Activated naive CD8-positive, alpha-beta T cell treated with anti-CD3 and anti-CD28 coated beads, Interleukin-2, amount 50 U/mL, for 24 hours (primary cell): ENCODE data around the gene EXOC4.

ENCODE experiments used
- ATAC-seq: fragments of 150-1000 bp; cut with Tn5 transposase; one replicate; pipeline ENCODE4 v1.10.0; 2021
- DNase-seq: peaks from one replicate; pipeline ENCODE4 v3.0.0; 2021
- H3K27ac Mint-ChIP-seq: one replicate; pipeline ENCODE4 v1.8.0; 2021; ENCODE audit warnings: mild to moderate bottlenecking, mixed read lengths
- H3K27me3 Mint-ChIP-seq: one replicate; pipeline ENCODE4 v1.8.0; 2021; ENCODE audit warnings: mixed read lengths
- H3K36me3 Mint-ChIP-seq: one replicate; pipeline ENCODE4 v1.8.0; 2021; ENCODE audit warnings: low read depth, mixed read lengths
- H3K4me1 Mint-ChIP-seq: one replicate; pipeline ENCODE4 v1.8.0; 2021; ENCODE audit warnings: mixed read lengths
- H3K4me3 Mint-ChIP-seq: one replicate; pipeline ENCODE4 v1.8.0; 2021; ENCODE audit warnings: mild to moderate bottlenecking, moderate library complexity, mixed read lengths
- H3K9me3 Mint-ChIP-seq: one replicate; pipeline ENCODE4 v1.8.0; 2021; ENCODE audit warnings: mixed read lengths

The EXOC4 gene

DNA sequence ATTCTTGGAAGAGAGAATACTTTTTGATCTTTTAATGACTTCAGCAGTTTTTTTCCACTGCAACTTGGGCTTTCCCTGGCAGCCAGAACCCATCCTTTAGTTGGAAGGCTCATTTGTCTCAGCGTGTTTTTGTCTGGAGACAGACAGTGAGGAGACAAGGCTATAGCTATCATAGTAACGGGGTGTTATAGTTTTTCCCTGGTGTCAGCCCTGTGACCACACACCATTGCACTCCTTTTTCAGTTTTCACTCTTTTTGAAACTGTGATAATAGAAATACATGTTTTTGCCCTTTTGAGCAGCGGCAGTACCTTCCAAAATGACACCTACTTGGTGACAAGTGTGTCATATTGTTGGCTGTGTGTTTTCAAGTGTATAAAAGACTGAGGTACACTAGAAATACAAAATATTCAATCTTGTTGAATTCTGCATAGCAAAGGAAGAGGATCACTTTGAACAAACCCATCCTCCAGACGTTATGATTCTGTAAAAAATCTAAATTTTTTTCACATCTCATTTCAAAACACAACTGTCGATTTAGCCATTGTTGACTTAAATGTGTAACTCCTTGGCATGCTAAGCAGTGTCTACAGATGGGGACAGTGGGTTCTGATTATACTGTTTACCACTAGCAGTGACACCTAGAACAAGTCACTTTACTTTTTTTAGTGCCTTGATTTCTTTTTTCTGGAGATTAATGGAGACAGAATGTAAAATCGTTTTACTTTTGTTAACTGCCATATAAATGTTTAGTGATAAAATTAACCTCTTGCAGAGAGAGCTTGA is 130.1 kb downstream of the EXOC4 start:
- Mint-ChIP-seq H3K27me3 (no peaks in the 10 kb centered on the region), H3K27ac (no peak overlapping the region), H3K36me3 (peaks cover 12% of the 10 kb centered on the region), H3K9me3 (peaks cover 5% of the 10 kb centered on the region), H3K4me3 (no peak overlapping the region), H3K4me1 (no peaks in the 10 kb centered on the region)
- no peak for DNase-seq
- no peak for ATAC-seq

- Mint-ChIP-seq H3K27me3 (no peaks in the 10 kb centered on the region), H3K27ac (no peak overlapping the region), H3K4me1 (no peaks in the 10 kb centered on the region), H3K36me3 (peaks cover 9% of the 10 kb centered on the region), H3K9me3 (peaks cover 5% of the 10 kb centered on the region), H3K4me3 (no peak overlapping the region)
- ATAC-seq = no peak
- no peak for DNase-seq
Measured at GRCh38 chr7:133386205-133386604, 133.3 kb downstream of the EXOC4 start.

- DNase-seq (no peak), ATAC-seq (no peak)
- Mint-ChIP-seq H3K27ac (no peak overlapping the region), H3K36me3 (peaks cover 9% of the 10 kb centered on the region), H3K4me1 (peaks cover 9% of the 10 kb centered on the region), H3K9me3 (peaks cover 5% of the 10 kb centered on the region), H3K4me3 (no peak overlapping the region), H3K27me3 (no peaks in the 10 kb centered on the region)
Measured at GRCh38 chr7:133389727-133390126, 136.8 kb downstream of the EXOC4 start.

DNA sequence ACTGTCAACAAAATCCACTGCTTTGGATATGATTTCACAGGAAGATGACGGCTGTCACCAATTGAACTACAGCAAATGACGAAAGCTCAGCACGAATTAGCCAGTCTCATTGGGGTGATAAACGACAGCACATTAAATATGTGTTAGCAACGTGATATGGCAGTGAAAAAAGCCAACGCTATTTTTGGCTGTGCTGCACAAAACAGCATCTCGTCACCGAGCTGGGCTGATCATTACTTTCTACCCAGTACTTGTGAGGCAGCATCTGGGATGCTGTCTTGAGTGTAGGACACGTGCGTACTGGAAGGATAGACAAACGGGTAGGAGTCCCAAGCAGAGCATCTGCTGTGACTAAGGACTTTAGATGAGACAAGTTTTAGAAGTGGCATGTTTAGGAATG is 138.3 kb downstream of the EXOC4 start:
- no peak overlapping the region for H3K4me3 Mint-ChIP-seq
- no peaks in the 10 kb centered on the region for H3K27me3 Mint-ChIP-seq
- no peak for ATAC-seq
- H3K27ac Mint-ChIP-seq = no peak overlapping the region
- H3K9me3 Mint-ChIP-seq = peaks cover 5% of the 10 kb centered on the region
- peaks cover 5% of the 10 kb centered on the region for H3K36me3 Mint-ChIP-seq
- no peak for DNase-seq
- peaks cover 9% of the 10 kb centered on the region for H3K4me1 Mint-ChIP-seq

GRCh38 chr7:133394369-133394768 is 141.5 kb downstream of the EXOC4 start:
- Mint-ChIP-seq H3K36me3 (peaks cover 1% of the 10 kb centered on the region), H3K4me3 (no peak overlapping the region), H3K27ac (no peak overlapping the region), H3K27me3 (no peaks in the 10 kb centered on the region), H3K9me3 (no peaks in the 10 kb centered on the region), H3K4me1 (peaks cover 9% of the 10 kb centered on the region)
- ATAC-seq (no peak), DNase-seq (no peak)

DNA sequence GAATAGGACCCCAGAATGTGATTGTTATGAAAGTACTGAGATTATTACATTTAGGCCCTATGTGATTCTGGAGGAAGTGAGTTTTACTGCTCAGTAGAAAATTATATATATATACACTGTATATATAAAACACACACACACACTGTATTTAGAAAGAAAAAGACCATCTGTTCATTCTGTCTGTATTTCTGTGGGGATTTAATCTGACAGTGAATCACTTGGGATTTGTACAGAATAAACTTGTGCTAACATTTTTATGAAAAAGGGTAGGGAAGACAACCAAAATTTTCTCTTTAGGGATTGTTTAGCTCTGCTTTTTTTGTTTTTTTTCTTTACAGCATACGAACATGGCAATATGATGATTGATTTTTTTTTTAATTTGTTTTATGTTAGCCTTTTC is 142.7 kb downstream of the EXOC4 start:
- Mint-ChIP-seq H3K4me3 (no peak overlapping the region), H3K4me1 (peaks cover 13% of the 10 kb centered on the region), H3K36me3 (peaks cover 1% of the 10 kb centered on the region), H3K27ac (no peak overlapping the region), H3K27me3 (no peaks in the 10 kb centered on the region), H3K9me3 (no peaks in the 10 kb centered on the region)
- no peak for DNase-seq
- ATAC-seq = no peak

DNA sequence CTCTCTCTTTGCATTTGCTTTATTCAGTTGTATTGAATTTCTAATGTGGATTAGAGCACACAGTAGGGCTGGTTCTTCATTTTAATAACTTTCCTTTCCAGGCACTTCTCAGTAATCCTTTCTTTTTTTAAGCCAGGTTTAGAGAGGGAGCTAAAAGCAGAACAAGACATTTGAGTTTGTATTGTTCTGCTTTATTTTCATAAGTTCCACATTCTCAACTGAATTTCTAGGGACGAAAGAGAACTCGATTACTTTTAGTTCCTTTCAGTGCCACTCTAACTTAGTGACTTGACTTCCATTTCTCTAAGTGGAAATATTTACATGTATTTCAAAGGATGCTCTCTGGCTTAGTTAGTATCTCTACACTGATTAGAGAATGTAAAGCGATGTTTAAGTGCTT is 145.6 kb downstream of the EXOC4 start:
- no peaks in the 10 kb centered on the region for H3K9me3 Mint-ChIP-seq
- no peak overlapping the region for H3K27ac Mint-ChIP-seq
- ATAC-seq (no peak), DNase-seq (no peak)
- peaks cover 1% of the 10 kb centered on the region for H3K36me3 Mint-ChIP-seq
- H3K4me3 Mint-ChIP-seq = no peak overlapping the region
- peaks cover 15% of the 10 kb centered on the region for H3K4me1 Mint-ChIP-seq
- H3K27me3 Mint-ChIP-seq = no peaks in the 10 kb centered on the region

DNA sequence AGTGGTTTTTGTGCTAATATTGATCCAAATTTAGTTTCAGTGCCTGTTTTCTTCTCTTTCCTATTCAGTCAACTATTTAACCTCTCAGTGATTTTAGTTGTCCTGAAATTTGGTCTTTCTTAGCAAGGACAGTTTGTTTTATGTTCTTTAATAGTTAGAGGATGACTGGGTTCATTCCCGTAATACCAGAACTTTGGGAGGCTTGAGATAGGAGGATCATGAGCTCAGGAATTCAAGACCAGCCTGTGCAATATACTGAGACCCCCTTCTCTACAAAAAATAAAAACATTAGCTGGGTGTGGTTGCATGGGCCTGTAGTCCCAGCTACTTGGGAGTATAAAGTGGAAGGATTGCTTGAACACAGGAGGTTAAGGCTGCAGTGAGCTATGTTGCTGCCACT is 148.3 kb downstream of the EXOC4 start:
- ATAC-seq (no peak), DNase-seq (no peak)
- no peaks in the 10 kb centered on the region for H3K27me3 Mint-ChIP-seq
- H3K36me3 Mint-ChIP-seq = peaks cover 2% of the 10 kb centered on the region
- H3K9me3 Mint-ChIP-seq = no peaks in the 10 kb centered on the region
- no peak overlapping the region for H3K4me3 Mint-ChIP-seq
- no peak overlapping the region for H3K27ac Mint-ChIP-seq
- peaks cover 7% of the 10 kb centered on the region for H3K4me1 Mint-ChIP-seq

DNA sequence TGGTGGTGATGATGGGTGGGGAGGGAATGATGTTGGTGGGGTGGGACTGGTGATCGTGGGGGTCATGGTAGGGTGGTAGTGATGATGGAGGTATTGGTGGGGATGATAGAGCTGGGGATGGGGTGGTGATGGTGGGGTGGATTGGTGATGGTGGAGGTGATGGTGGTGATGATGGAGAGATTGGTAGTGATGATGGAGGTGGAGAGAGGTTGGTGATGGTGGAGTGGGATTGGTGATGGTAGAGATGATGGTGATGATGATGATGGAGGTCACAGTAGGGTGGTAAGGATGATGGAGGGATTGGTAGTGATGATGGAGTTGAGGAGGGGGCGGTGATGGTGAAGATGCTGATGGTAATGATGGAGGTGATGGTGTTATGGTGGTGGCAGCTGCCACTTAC is 155.3 kb downstream of the EXOC4 start:
- Mint-ChIP-seq H3K9me3 (peaks cover 6% of the 10 kb centered on the region), H3K27me3 (no peaks in the 10 kb centered on the region)
- no peak for ATAC-seq

GRCh38 chr7:133409421-133409820 is 156.5 kb downstream of the EXOC4 start:
- Mint-ChIP-seq H3K27me3 (no peaks in the 10 kb centered on the region), H3K36me3 (peaks cover 6% of the 10 kb centered on the region), H3K27ac (no peak overlapping the region), H3K4me1 (peaks cover 2% of the 10 kb centered on the region), H3K4me3 (no peak overlapping the region), H3K9me3 (peaks cover 6% of the 10 kb centered on the region)
- DNase-seq = no peak
- no peak for ATAC-seq

More for the DNA sequence above, 155.3 kb downstream of the EXOC4 start:
- no peak overlapping the region for H3K27ac Mint-ChIP-seq
- peaks cover 2% of the 10 kb centered on the region for H3K4me1 Mint-ChIP-seq
- no peak for DNase-seq
- H3K36me3 Mint-ChIP-seq = peaks cover 7% of the 10 kb centered on the region
- H3K4me3 Mint-ChIP-seq = no peak overlapping the region

GRCh38 chr7:133409966-133410365 is 157.1 kb downstream of the EXOC4 start:
- Mint-ChIP-seq H3K9me3 (peaks cover 6% of the 10 kb centered on the region), H3K36me3 (peaks cover 6% of the 10 kb centered on the region), H3K27me3 (no peaks in the 10 kb centered on the region), H3K27ac (no peak overlapping the region), H3K4me3 (no peak overlapping the region), H3K4me1 (peaks cover 2% of the 10 kb centered on the region)
- ATAC-seq (no peak), DNase-seq (no peak)

DNA sequence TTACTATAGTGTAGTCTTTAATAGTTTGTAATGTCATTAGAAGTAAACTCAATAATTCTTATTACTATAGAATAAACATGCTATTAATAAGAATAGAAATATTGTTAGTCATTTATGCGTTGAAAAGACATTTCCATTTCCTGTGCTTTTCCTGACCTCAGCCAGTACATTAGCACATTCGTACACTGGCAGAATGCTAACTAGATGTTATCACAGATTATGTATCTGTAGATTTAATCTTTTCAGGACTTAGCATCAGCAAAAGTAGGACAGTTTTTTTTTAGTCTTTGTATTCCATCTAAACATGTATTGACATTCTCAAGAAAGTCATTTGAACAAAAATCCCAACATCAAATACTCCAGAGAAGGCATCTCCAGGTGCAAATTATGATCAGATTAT is 158.5 kb downstream of the EXOC4 start:
- DNase-seq = no peak
- ATAC-seq = no peak
- peaks cover 6% of the 10 kb centered on the region for H3K9me3 Mint-ChIP-seq
- no peak overlapping the region for H3K27ac Mint-ChIP-seq
- no peaks in the 10 kb centered on the region for H3K27me3 Mint-ChIP-seq
- H3K36me3 Mint-ChIP-seq = peaks cover 6% of the 10 kb centered on the region
- no peak overlapping the region for H3K4me3 Mint-ChIP-seq
- peaks cover 2% of the 10 kb centered on the region for H3K4me1 Mint-ChIP-seq

DNA sequence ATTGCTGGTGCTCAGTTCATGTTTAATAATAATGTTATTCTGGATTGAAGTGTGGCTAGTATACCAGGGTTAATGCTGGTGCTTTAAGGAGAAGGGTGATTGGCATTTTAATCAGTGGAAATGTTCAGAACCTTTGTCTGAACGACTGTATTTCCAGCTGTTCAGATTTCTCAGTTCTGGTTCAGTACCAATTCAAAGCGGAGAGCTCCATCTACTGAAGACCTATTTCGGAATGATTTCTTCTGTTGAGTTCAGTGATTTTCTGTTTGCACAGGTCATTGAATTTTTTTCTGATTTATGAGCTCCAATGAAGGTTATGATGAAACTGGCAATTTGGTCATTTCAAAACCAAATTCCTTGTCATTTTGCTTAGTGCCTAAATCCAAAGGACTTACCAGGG is 160.1 kb downstream of the EXOC4 start:
- H3K36me3 Mint-ChIP-seq = peaks cover 5% of the 10 kb centered on the region
- peaks cover 2% of the 10 kb centered on the region for H3K9me3 Mint-ChIP-seq
- ATAC-seq (no peak), DNase-seq (no peak)
- peaks cover 4% of the 10 kb centered on the region for H3K4me1 Mint-ChIP-seq
- no peak overlapping the region for H3K4me3 Mint-ChIP-seq
- H3K27ac Mint-ChIP-seq = no peak overlapping the region
- H3K27me3 Mint-ChIP-seq = no peaks in the 10 kb centered on the region

DNA sequence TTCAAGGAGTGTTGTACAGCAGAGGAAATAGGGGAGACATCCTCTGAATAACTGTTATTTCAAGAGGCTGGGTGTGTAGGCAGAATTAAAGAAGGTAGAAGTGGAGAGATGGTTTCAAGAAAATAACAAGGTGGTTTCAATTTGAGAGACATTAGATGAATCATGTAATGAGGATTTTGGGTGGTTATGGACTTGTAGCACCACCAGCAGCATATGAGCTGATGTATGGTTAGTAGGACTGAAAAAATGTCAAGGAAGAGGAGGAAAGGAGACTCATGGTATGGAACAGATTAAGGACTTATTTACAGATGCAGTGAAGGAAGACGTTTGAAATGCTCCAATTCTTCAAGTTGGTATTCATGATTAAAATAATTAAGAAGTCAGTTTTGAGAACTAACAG is 166.2 kb downstream of the EXOC4 start:
- Mint-ChIP-seq H3K36me3 (peaks cover 13% of the 10 kb centered on the region), H3K4me1 (peaks cover 15% of the 10 kb centered on the region), H3K4me3 (no peak overlapping the region), H3K9me3 (peaks cover 8% of the 10 kb centered on the region), H3K27ac (peak overlapping the region; percentile 12), H3K27me3 (no peaks in the 10 kb centered on the region)
- DNase-seq (no peak), ATAC-seq (no peak)

DNA sequence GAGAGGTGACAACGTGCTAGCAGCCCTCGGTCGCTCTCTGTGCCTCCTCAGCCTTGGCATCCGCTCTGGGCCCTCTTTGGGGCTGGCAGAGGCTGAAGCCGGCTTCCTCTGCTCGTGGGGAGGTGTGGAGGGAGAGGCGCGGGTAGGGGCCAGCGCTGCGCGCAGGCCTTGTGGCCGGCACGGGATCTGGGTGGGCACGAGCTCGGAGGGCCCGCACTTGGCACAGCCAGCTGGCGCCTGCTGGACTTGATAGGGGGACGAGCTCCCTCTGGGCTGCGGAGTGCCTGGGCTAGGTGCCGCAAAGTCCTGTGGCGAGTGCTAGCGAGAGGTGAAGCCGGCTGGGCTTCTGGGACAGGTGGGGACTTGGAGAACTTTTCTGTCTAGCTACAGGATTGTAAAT is 170.7 kb downstream of the EXOC4 start:
- ATAC-seq = no peak
- H3K27me3 Mint-ChIP-seq = no peaks in the 10 kb centered on the region
- H3K9me3 Mint-ChIP-seq = peaks cover 8% of the 10 kb centered on the region
- H3K4me1 Mint-ChIP-seq = peaks cover 17% of the 10 kb centered on the region
- DNase-seq = no peak
- H3K27ac Mint-ChIP-seq = no peak overlapping the region
- H3K4me3 Mint-ChIP-seq = no peak overlapping the region
- peaks cover 22% of the 10 kb centered on the region for H3K36me3 Mint-ChIP-seq

GRCh38 chr7:133428326-133428725 is 175.4 kb downstream of the EXOC4 start:
- ATAC-seq (no peak), DNase-seq (no peak)
- Mint-ChIP-seq H3K4me3 (no peak overlapping the region), H3K9me3 (no peaks in the 10 kb centered on the region), H3K36me3 (peaks cover 19% of the 10 kb centered on the region), H3K27me3 (no peaks in the 10 kb centered on the region), H3K27ac (no peak overlapping the region), H3K4me1 (peaks cover 14% of the 10 kb centered on the region)
